GM18505 (cell line): ENCODE measurements around the gene BNIP2.
"Not testable (repeated sequence)": the region's sequence is repeated elsewhere in the genome, so short reads cannot be mapped to it uniquely, and the experiment has no call there.

Source experiments
- ATAC-seq: cut with Tn5 transposase; IDR thresholded peaks from one replicate; pipeline ENCODE4 v1.9.1; 2021; ENCODE audit not compliant: unreplicated experiment
- POLR2A ChIP-seq: IDR thresholded peaks from 4 replicates; pipeline ENCODE4 v1.6.1; 2011; ENCODE audit warnings: borderline replicate concordance; ENCODE audit not compliant: insufficient read depth, insufficient read length; ENCODE audit errors: extremely low read depth

The BNIP2 gene

GRCh38 chr15:59678172-59678571, 10.9 kb downstream of the BNIP2 start:
- no peak for ATAC-seq
- no peak for TF ChIP-seq POLR2A

GRCh38 chr15:59676565-59676964, 12.6 kb downstream of the BNIP2 start:
- no peak for TF ChIP-seq POLR2A
- no peak for ATAC-seq

GRCh38 chr15:59674361-59674877, 14.7 kb downstream of the BNIP2 start:
- no peak for ATAC-seq
- TF ChIP-seq POLR2A: no peak

GRCh38 chr15:59668556-59668955, 20.6 kb downstream of the BNIP2 start:
- no peak for ATAC-seq
- no peak for TF ChIP-seq POLR2A

- no peak for ATAC-seq
- TF ChIP-seq POLR2A: no peak
Measured at GRCh38 chr15:59662260-59662659, 26.9 kb downstream of the BNIP2 start.

- ATAC-seq: no peak
- TF ChIP-seq POLR2A: no peak
Measured at GRCh38 chr15:59659366-59659765, 29.8 kb downstream of the BNIP2 start.

GRCh38 chr15:59657635-59658125, 31.4 kb downstream of the BNIP2 start:
- TF ChIP-seq POLR2A: no peak
- peak; percentile 10 for ATAC-seq

GRCh38 chr15:59656897-59657634, 32.1 kb downstream of the BNIP2 start, which contains the start of gene GTF2A2:
GTF2A2 (minus strand) TSS chr15:59657515; CDS start chr15:59652277, 5,238 bp downstream.
- ATAC-seq: peak; percentile 99
- peak; percentile 80 for TF ChIP-seq POLR2A

GRCh38 chr15:59654046-59654445, 35.1 kb downstream of the BNIP2 start:
- TF ChIP-seq POLR2A: no peak
- no peak for ATAC-seq

- no peak for ATAC-seq
- no peak for TF ChIP-seq POLR2A
Measured at GRCh38 chr15:59649603-59650002, 39.5 kb downstream of the BNIP2 start.

- TF ChIP-seq POLR2A: no peak
- no peak for ATAC-seq
Measured at GRCh38 chr15:59647085-59647484, 42.0 kb downstream of the BNIP2 start.

GRCh38 chr15:59646277-59646676, 42.8 kb downstream of the BNIP2 start:
- no peak for TF ChIP-seq POLR2A
- no peak for ATAC-seq

GRCh38 chr15:59645812-59646211, 43.3 kb downstream of the BNIP2 start:
- not testable (repeated sequence) for ATAC-seq

- TF ChIP-seq POLR2A: no peak
- ATAC-seq: no peak
Measured at GRCh38 chr15:59644756-59645155, 44.4 kb downstream of the BNIP2 start.
